Activated naive CD8-positive, alpha-beta T cell treated with anti-CD3 and anti-CD28 coated beads, Interleukin-2, amount 10 ng/mL, durations not matched to agents 7 days and 5 days (primary cell): ENCODE results near the gene ERLIN1. TPM values are rescaled to one million over a fixed set of nuclear protein-coding genes. Genes with fewer than 3 reads are reported as not detected.

Experiments used
- ATAC-seq: fragments of 150-1000 bp; cut with Tn5 transposase; one replicate; pipeline ENCODE4 v1.10.0; 2021; ENCODE audit warnings: low read depth, moderate library complexity
- POLR2A ChIA-PET: fragments of 350-600 bp; sonication (Branson Sonifier 250); formaldehyde crosslinking; loops from one replicate; lab custom pipeline; 2021; ENCODE audit warnings: antibody characterized with exemption; lab: Charles Lee
- DNase-seq: peaks from one replicate; pipeline ENCODE4 v3.0.0; 2021
- H3K27ac Mint-ChIP-seq: one replicate; pipeline ENCODE4 v1.8.0; 2022; ENCODE audit warnings: mild to moderate bottlenecking, mixed read lengths
- H3K27me3 Mint-ChIP-seq: one replicate; pipeline ENCODE4 v1.8.0; 2022; ENCODE audit warnings: mild to moderate bottlenecking, moderate library complexity, mixed read lengths
- H3K36me3 Mint-ChIP-seq: one replicate; pipeline ENCODE4 v1.8.0; 2021; ENCODE audit warnings: mild to moderate bottlenecking, mixed read lengths
- H3K4me1 Mint-ChIP-seq: one replicate; pipeline ENCODE4 v1.8.0; 2021; ENCODE audit warnings: mixed read lengths
- H3K4me3 Mint-ChIP-seq: one replicate; pipeline ENCODE4 v1.8.0; 2022; ENCODE audit warnings: mild to moderate bottlenecking, moderate library complexity, mixed read lengths
- H3K9me3 Mint-ChIP-seq: one replicate; pipeline ENCODE4 v1.8.0; 2021; ENCODE audit warnings: mixed read lengths
- total RNA-seq, 2 experiments: library from RNA; stranded (reverse); gene quantifications; one replicate each; pipeline ENCODE4 v1.2.3, GENCODE V29; 2021

ERLIN1 gene
- total RNA-seq, 2 experiments from 2014 or later: 14.9 to 16.2 TPM

GRCh38 chr10:100162696-100163095 lies 23.1 kb downstream of the ERLIN1 start:
- no peak overlapping the region for H3K27ac Mint-ChIP-seq
- H3K27me3 Mint-ChIP-seq: no peaks in the 10 kb centered on the region
- H3K4me1 Mint-ChIP-seq: peaks cover 9% of the 10 kb centered on the region
- DNase-seq: no peak
- no peak overlapping the region for H3K4me3 Mint-ChIP-seq
- ATAC-seq: no peak
- H3K9me3 Mint-ChIP-seq: no peaks in the 10 kb centered on the region
- H3K36me3 Mint-ChIP-seq: peaks cover 51% of the 10 kb centered on the region
- POLR2A ChIA-PET: no interaction called here

- Mint-ChIP-seq H3K27me3 (no peaks in the 10 kb centered on the region), H3K27ac (no peak overlapping the region), H3K9me3 (no peaks in the 10 kb centered on the region), H3K36me3 (peaks cover 63% of the 10 kb centered on the region), H3K4me3 (no peak overlapping the region), H3K4me1 (peaks cover 16% of the 10 kb centered on the region)
- POLR2A ChIA-PET: no interaction called here
- DNase-seq: no peak
- ATAC-seq: no peak
Measured at GRCh38 chr10:100158044-100158805, 27.6 kb downstream of the ERLIN1 start.

- Mint-ChIP-seq H3K9me3 (no peaks in the 10 kb centered on the region), H3K27ac (no peak overlapping the region), H3K36me3 (peaks cover 62% of the 10 kb centered on the region), H3K4me1 (peaks cover 16% of the 10 kb centered on the region), H3K4me3 (no peak overlapping the region), H3K27me3 (no peaks in the 10 kb centered on the region)
- DNase-seq (no peak), ATAC-seq (no peak)
- POLR2A ChIA-PET: no interaction called here
Measured at GRCh38 chr10:100157156-100157555, 28.7 kb downstream of the ERLIN1 start.

GRCh38 chr10:100155936-100156335 lies 29.9 kb downstream of the ERLIN1 start:
- no peak overlapping the region for H3K27ac Mint-ChIP-seq
- H3K4me3 Mint-ChIP-seq: no peak overlapping the region
- no peaks in the 10 kb centered on the region for H3K27me3 Mint-ChIP-seq

GRCh38 chr10:100154666-100155065 lies 31.2 kb downstream of the ERLIN1 start:
- H3K9me3 Mint-ChIP-seq: no peaks in the 10 kb centered on the region
- ATAC-seq: no peak
- H3K27me3 Mint-ChIP-seq: no peaks in the 10 kb centered on the region
- no peak overlapping the region for H3K27ac Mint-ChIP-seq
- H3K36me3 Mint-ChIP-seq: peaks cover 56% of the 10 kb centered on the region
- POLR2A ChIA-PET: interaction anchor here (0.8 kb wide), 1 partner anchor 13 kb away, joined by 3 read pairs; no protein-coding TSS in a partner anchor
- no peak overlapping the region for H3K4me3 Mint-ChIP-seq
- DNase-seq: no peak
- H3K4me1 Mint-ChIP-seq: peaks cover 18% of the 10 kb centered on the region

More at GRCh38 chr10:100155936-100156335, 29.9 kb downstream of the ERLIN1 start:
- POLR2A ChIA-PET: no interaction called here
- Mint-ChIP-seq H3K9me3 (no peaks in the 10 kb centered on the region), H3K36me3 (peaks cover 64% of the 10 kb centered on the region), H3K4me1 (peaks cover 16% of the 10 kb centered on the region)
- ATAC-seq: no peak
- no peak for DNase-seq

- H3K27ac Mint-ChIP-seq: no peak overlapping the region
- POLR2A ChIA-PET: no interaction called here
- no peak for ATAC-seq
Measured at GRCh38 chr10:100153239-100153825, 32.5 kb downstream of the ERLIN1 start.

GRCh38 chr10:100151723-100152300 lies 34.0 kb downstream of the ERLIN1 start:
- POLR2A ChIA-PET: no interaction called here
- Mint-ChIP-seq H3K27ac (no peak overlapping the region), H3K36me3 (peaks cover 28% of the 10 kb centered on the region), H3K9me3 (no peaks in the 10 kb centered on the region), H3K27me3 (no peaks in the 10 kb centered on the region), H3K4me1 (peaks cover 12% of the 10 kb centered on the region), H3K4me3 (no peak overlapping the region)
- DNase-seq (no peak), ATAC-seq (no peak)

More at GRCh38 chr10:100153239-100153825, 32.5 kb downstream of the ERLIN1 start:
- Mint-ChIP-seq H3K4me1 (peaks cover 22% of the 10 kb centered on the region), H3K9me3 (no peaks in the 10 kb centered on the region), H3K36me3 (peaks cover 42% of the 10 kb centered on the region), H3K4me3 (no peak overlapping the region), H3K27me3 (no peaks in the 10 kb centered on the region)
- no peak for DNase-seq

- peaks cover 6% of the 10 kb centered on the region for H3K4me1 Mint-ChIP-seq
- H3K27me3 Mint-ChIP-seq: no peaks in the 10 kb centered on the region
- ATAC-seq: no peak
- no peak for DNase-seq
- H3K4me3 Mint-ChIP-seq: no peak overlapping the region
- H3K27ac Mint-ChIP-seq: no peak overlapping the region
- peaks cover 15% of the 10 kb centered on the region for H3K36me3 Mint-ChIP-seq
- no peaks in the 10 kb centered on the region for H3K9me3 Mint-ChIP-seq
- POLR2A ChIA-PET: no interaction called here
Measured at GRCh38 chr10:100148353-100149211, 37.2 kb downstream of the ERLIN1 start.

- Mint-ChIP-seq H3K27me3 (no peaks in the 10 kb centered on the region), H3K4me1 (peaks cover 6% of the 10 kb centered on the region), H3K9me3 (no peaks in the 10 kb centered on the region), H3K4me3 (no peak overlapping the region), H3K27ac (no peak overlapping the region), H3K36me3 (peaks cover 7% of the 10 kb centered on the region)
- POLR2A ChIA-PET: no interaction called here
- ATAC-seq (no peak), DNase-seq (no peak)
Measured at GRCh38 chr10:100146875-100147650, 38.8 kb downstream of the ERLIN1 start.

- no peak overlapping the region for H3K4me3 Mint-ChIP-seq
- H3K36me3 Mint-ChIP-seq: peaks cover 1% of the 10 kb centered on the region
- H3K27ac Mint-ChIP-seq: no peak overlapping the region
- H3K27me3 Mint-ChIP-seq: peaks cover 6% of the 10 kb centered on the region
- no peak for ATAC-seq
- peaks cover 6% of the 10 kb centered on the region for H3K4me1 Mint-ChIP-seq
- DNase-seq: no peak
- POLR2A ChIA-PET: no interaction called here
- H3K9me3 Mint-ChIP-seq: no peaks in the 10 kb centered on the region
Measured at GRCh38 chr10:100146398-100146797, 39.4 kb downstream of the ERLIN1 start.

GRCh38 chr10:100143756-100144155 lies 42.1 kb downstream of the ERLIN1 start:
- Mint-ChIP-seq H3K4me1 (no peaks in the 10 kb centered on the region), H3K9me3 (no peaks in the 10 kb centered on the region), H3K27ac (no peak overlapping the region), H3K27me3 (peaks cover 16% of the 10 kb centered on the region), H3K36me3 (no peaks in the 10 kb centered on the region), H3K4me3 (no peak overlapping the region)
- DNase-seq: no peak
- POLR2A ChIA-PET: no interaction called here
- no peak for ATAC-seq

GRCh38 chr10:100141446-100142087 lies 44.3 kb downstream of the ERLIN1 start:
- no peak overlapping the region for H3K27ac Mint-ChIP-seq
- H3K36me3 Mint-ChIP-seq: no peaks in the 10 kb centered on the region
- DNase-seq (no peak), ATAC-seq (no peak)
- peaks cover 21% of the 10 kb centered on the region for H3K27me3 Mint-ChIP-seq
- no peak overlapping the region for H3K4me3 Mint-ChIP-seq
- no peaks in the 10 kb centered on the region for H3K9me3 Mint-ChIP-seq
- POLR2A ChIA-PET: interaction anchor here (1.3 kb wide), 1 partner anchor 13 kb away, joined by 3 read pairs; no protein-coding TSS in a partner anchor
- H3K4me1 Mint-ChIP-seq: no peaks in the 10 kb centered on the region
